Astrocyte (in vitro differentiated cells and primary cell): ENCODE measurements around the gene MRTFA. TPM values are rescaled to one million over a fixed set of nuclear protein-coding genes. Genes with fewer than 3 reads are reported as not detected.

Experiments
- DNase-seq: peaks from one replicate; pipeline ENCODE4 v3.0.0-alpha.2; 2010; ENCODE audit warnings: low read depth
- FAIRE-seq: peaks from 2 replicates; lab custom pipeline; 2011; peaks lifted over from hg19 to GRCh38; lab: Jason Lieb, UNC
- H2AFZ ChIP-seq: 2 replicates; pipeline ENCODE4 v1.6.0; 2012; ENCODE audit warnings: low read depth, low read length, inconsistent platforms
- H3K27ac ChIP-seq: 2 replicates; pipeline ENCODE4 v1.5.1; 2011; ENCODE audit warnings: low read depth, low read length, inconsistent platforms
- H3K27me3 ChIP-seq: 2 replicates; pipeline ENCODE4 v1.6.0; 2011; ENCODE audit warnings: low read length, inconsistent platforms; ENCODE audit not compliant: insufficient read depth
- H3K36me3 ChIP-seq: 2 replicates; pipeline ENCODE4 v1.5.1; 2011; ENCODE audit warnings: low read length, inconsistent platforms; ENCODE audit not compliant: insufficient read depth
- H3K4me1 ChIP-seq: 2 replicates; pipeline ENCODE4 v1.5.1; 2011; ENCODE audit warnings: low read length, inconsistent platforms; ENCODE audit not compliant: insufficient read depth
- H3K4me2 ChIP-seq: 2 replicates; pipeline ENCODE4 v1.6.0; 2012; ENCODE audit warnings: low read length, inconsistent platforms
- H3K4me3 ChIP-seq: 2 replicates; pipeline ENCODE4 v1.5.1; 2011; ENCODE audit warnings: low read depth, mild to moderate bottlenecking, low read length, inconsistent platforms; ENCODE audit not compliant: insufficient read depth
- H3K79me2 ChIP-seq: 2 replicates; pipeline ENCODE4 v1.6.0; 2012; ENCODE audit warnings: mild to moderate bottlenecking, low read length, inconsistent platforms; ENCODE audit not compliant: insufficient read depth
- H3K9ac ChIP-seq: 2 replicates; pipeline ENCODE4 v1.6.0; 2012; ENCODE audit warnings: mild to moderate bottlenecking, low read length, inconsistent platforms
- H3K9me3 ChIP-seq: 2 replicates; pipeline ENCODE4 v1.5.1; 2012; ENCODE audit warnings: low read depth, mild to moderate bottlenecking, low read length, inconsistent platforms; ENCODE audit not compliant: insufficient read depth
- H4K20me1 ChIP-seq: 2 replicates; pipeline ENCODE4 v1.6.0; 2012; ENCODE audit warnings: low read length, inconsistent platforms; ENCODE audit not compliant: insufficient read depth
- H3K27ac Mint-ChIP-seq: one replicate; pipeline ENCODE4 v1.8.0; 2021; ENCODE audit warnings: mild to moderate bottlenecking, mixed read lengths; ENCODE audit not compliant: unreplicated experiment
- H3K27me3 Mint-ChIP-seq: one replicate; pipeline ENCODE4 v1.8.0; 2021; ENCODE audit warnings: low read depth, mixed read lengths; ENCODE audit not compliant: unreplicated experiment
- H3K36me3 Mint-ChIP-seq: one replicate; pipeline ENCODE4 v1.8.0; 2021; ENCODE audit warnings: low read depth, mixed read lengths; ENCODE audit not compliant: unreplicated experiment
- H3K4me1 Mint-ChIP-seq: one replicate; pipeline ENCODE4 v1.8.0; 2021; ENCODE audit warnings: low read depth, mixed read lengths; ENCODE audit not compliant: unreplicated experiment
- H3K4me3 Mint-ChIP-seq: one replicate; pipeline ENCODE4 v1.8.0; 2021; ENCODE audit warnings: mild to moderate bottlenecking, moderate library complexity, mixed read lengths; ENCODE audit not compliant: unreplicated experiment
- H3K9me3 Mint-ChIP-seq: one replicate; pipeline ENCODE4 v1.8.0; 2021; ENCODE audit warnings: mild to moderate bottlenecking, mixed read lengths; ENCODE audit not compliant: unreplicated experiment
- EZH2 ChIP-seq: IDR thresholded peaks from 2 replicates; pipeline ENCODE4 v1.6.1; 2012; ENCODE audit warnings: mild to moderate bottlenecking, low read length, inconsistent platforms; ENCODE audit not compliant: insufficient read depth
- total RNA-seq: library from RNA; stranded (reverse); gene quantifications from 2 replicates; pipeline ENCODE4 v1.2.1, GENCODE V29; 2021
- TF ChIP-seq, protein P1 (sequence below): IDR thresholded peaks from 2 replicates; pipeline ENCODE4 v1.5.1; 2011; ENCODE audit warnings: low read depth, mild to moderate bottlenecking, inconsistent platforms, low read length, moderate library complexity; ENCODE audit not compliant: insufficient read depth

The MRTFA gene
- total RNA-seq, 1 donor from 2014 or later: 74.3 TPM

DNA sequence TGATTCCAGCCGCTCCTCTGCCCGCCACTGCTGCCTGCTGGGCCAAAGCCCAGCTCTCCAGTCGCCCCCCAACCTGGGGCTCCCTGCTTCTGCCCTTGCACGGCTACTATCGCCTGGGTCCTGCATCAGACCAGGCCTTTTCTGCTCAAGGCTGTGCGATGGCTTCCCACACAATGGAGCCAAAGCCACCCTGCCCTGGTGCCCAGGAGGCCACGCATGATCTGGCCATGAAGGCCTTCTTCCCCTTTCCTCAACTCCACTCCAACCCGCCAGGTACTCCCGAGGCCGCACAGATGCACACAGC is 220.3 kb downstream of the MRTFA start:
- Mint-ChIP-seq H3K36me3 (peaks cover 5% of the 10 kb centered on the region), H3K4me1 (peaks cover 2% of the 10 kb centered on the region), H3K4me3 (no peak overlapping the region), H3K9me3 (no peaks in the 10 kb centered on the region), H3K27ac (no peak overlapping the region), H3K27me3 (no peaks in the 10 kb centered on the region)
- H3K4me3 ChIP-seq: no peak overlapping the region
- H2AFZ ChIP-seq: no peak overlapping the region
- TF ChIP-seq, protein P1, sequence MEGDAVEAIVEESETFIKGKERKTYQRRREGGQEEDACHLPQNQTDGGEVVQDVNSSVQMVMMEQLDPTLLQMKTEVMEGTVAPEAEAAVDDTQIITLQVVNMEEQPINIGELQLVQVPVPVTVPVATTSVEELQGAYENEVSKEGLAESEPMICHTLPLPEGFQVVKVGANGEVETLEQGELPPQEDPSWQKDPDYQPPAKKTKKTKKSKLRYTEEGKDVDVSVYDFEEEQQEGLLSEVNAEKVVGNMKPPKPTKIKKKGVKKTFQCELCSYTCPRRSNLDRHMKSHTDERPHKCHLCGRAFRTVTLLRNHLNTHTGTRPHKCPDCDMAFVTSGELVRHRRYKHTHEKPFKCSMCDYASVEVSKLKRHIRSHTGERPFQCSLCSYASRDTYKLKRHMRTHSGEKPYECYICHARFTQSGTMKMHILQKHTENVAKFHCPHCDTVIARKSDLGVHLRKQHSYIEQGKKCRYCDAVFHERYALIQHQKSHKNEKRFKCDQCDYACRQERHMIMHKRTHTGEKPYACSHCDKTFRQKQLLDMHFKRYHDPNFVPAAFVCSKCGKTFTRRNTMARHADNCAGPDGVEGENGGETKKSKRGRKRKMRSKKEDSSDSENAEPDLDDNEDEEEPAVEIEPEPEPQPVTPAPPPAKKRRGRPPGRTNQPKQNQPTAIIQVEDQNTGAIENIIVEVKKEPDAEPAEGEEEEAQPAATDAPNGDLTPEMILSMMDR: no peak
- TF ChIP-seq EZH2: no peak
- H3K4me1 ChIP-seq: peaks cover 4% of the 10 kb centered on the region
- peaks cover 78% of the 10 kb centered on the region for H4K20me1 ChIP-seq
- no peak overlapping the region for H3K27ac ChIP-seq
- no peaks in the 10 kb centered on the region for H3K27me3 ChIP-seq
- H3K36me3 ChIP-seq: peaks cover 14% of the 10 kb centered on the region
- no peak overlapping the region for H3K4me2 ChIP-seq
- H3K9ac ChIP-seq: no peak overlapping the region
- no peaks in the 10 kb centered on the region for H3K9me3 ChIP-seq
- DNase-seq (no peak), FAIRE-seq (no peak)
- H3K79me2 ChIP-seq: peaks cover 4% of the 10 kb centered on the region

DNA sequence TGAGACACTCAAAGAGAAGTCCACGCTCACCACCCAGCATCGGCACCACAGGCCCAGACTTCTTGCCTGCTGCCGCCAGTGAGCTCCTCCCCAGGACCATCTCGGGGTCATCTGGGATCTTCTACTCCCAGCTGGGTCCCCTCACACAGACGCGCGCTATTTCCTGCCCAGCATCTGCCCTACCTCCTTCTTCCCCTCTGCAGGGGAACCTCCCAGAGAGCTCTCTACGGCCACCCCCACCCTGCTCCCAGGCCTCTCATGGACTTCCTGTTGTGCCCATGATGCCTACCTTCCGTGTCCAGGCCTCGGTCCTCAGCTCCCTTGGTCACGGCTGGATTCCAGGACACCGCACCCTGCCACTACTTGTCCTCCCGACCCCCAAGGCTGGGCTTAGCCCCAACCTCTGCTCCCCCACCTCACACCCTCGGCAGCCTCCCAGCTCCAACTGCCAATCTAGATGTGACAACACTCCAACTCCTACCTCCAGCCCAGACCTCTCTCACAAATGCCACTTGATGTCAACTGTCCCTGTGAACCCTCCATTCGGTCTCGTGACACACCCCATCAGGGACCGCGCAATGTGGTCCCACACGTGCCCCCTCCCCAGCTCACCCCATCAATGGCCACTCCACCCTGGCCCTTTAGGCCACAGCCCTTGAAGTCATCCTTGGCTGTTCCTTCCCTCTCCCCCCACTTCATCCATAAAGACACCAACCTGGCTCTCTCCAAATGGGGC is 220.8 kb downstream of the MRTFA start:
- peaks cover 4% of the 10 kb centered on the region for H3K4me1 ChIP-seq
- H3K4me3 ChIP-seq: no peak overlapping the region
- H3K9ac ChIP-seq: no peak overlapping the region
- Mint-ChIP-seq H3K4me3 (no peak overlapping the region), H3K9me3 (no peaks in the 10 kb centered on the region), H3K4me1 (peaks cover 2% of the 10 kb centered on the region), H3K27me3 (no peaks in the 10 kb centered on the region), H3K36me3 (peaks cover 3% of the 10 kb centered on the region), H3K27ac (peak overlapping the region; percentile 78)
- FAIRE-seq (no peak), DNase-seq (no peak)
- no peaks in the 10 kb centered on the region for H3K9me3 ChIP-seq
- H2AFZ ChIP-seq: no peak overlapping the region
- no peaks in the 10 kb centered on the region for H3K27me3 ChIP-seq
- H3K4me2 ChIP-seq: no peak overlapping the region
- no peak for TF ChIP-seq EZH2
- TF ChIP-seq, protein P1: no peak
- peaks cover 78% of the 10 kb centered on the region for H4K20me1 ChIP-seq
- H3K79me2 ChIP-seq: peaks cover 4% of the 10 kb centered on the region
- H3K36me3 ChIP-seq: peaks cover 16% of the 10 kb centered on the region
- H3K27ac ChIP-seq: no peak overlapping the region

DNA sequence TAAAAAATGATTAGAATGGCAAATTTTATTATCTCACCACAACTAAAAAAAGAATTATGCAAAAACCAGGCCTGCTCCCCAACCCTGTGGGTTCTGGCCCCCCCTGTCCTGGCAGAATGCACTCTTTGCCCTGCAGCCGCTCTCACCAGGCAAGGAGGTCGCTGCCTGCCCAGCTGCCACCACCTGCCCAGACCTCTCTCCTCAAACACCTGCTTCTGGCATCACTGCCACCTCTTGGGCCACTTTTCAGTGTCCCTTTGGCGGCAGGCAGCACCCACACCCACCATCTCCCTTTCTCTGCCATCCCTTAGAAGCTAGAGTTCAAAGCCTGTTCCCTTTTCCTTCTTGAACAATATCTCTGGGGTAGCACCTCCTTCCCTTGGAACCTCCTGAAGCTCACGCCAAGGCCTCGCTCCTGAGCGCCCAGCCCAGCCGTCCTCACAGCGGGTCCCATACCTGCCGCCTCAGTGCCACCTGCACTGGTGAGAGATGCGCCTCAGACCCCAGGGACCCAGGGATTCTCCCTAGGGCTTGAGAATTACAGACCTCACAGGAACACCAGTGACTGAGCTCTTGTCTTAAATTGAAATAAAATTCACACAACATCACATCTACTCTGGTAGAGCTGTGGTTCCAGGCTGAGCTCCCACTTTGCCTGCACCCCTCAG is 221.5 kb downstream of the MRTFA start:
- H3K36me3 ChIP-seq: peaks cover 15% of the 10 kb centered on the region
- no peak overlapping the region for H3K4me2 ChIP-seq
- DNase-seq (no peak), FAIRE-seq (no peak)
- H3K9me3 ChIP-seq: no peaks in the 10 kb centered on the region
- peaks cover 3% of the 10 kb centered on the region for H3K36me3 Mint-ChIP-seq
- peaks cover 4% of the 10 kb centered on the region for H3K79me2 ChIP-seq
- H3K4me3 Mint-ChIP-seq: peak overlapping the region; percentile 24
- no peak overlapping the region for H3K4me3 ChIP-seq
- no peaks in the 10 kb centered on the region for H3K27me3 Mint-ChIP-seq
- no peak overlapping the region for H2AFZ ChIP-seq
- peaks cover 2% of the 10 kb centered on the region for H3K4me1 Mint-ChIP-seq
- no peak overlapping the region for H3K9ac ChIP-seq
- peaks cover 81% of the 10 kb centered on the region for H4K20me1 ChIP-seq
- H3K9me3 Mint-ChIP-seq: no peaks in the 10 kb centered on the region
- no peaks in the 10 kb centered on the region for H3K27me3 ChIP-seq
- H3K4me1 ChIP-seq: peaks cover 4% of the 10 kb centered on the region
- H3K27ac Mint-ChIP-seq: peak overlapping the region; percentile 78
- TF ChIP-seq, protein P1: no peak
- no peak for TF ChIP-seq EZH2
- no peak overlapping the region for H3K27ac ChIP-seq
